Muscle layer of duodenum (tissue), 2 donors: Measurements from ENCODE around the gene SLC36A2.
"Not testable (repeated sequence)": the region's sequence is repeated elsewhere in the genome, so short reads cannot be mapped to it uniquely, and the experiment has no call there.

Experiments used
- H3K27ac ChIP-seq: one replicate; pipeline ENCODE4 v1.7.0; 2013; ENCODE audit warnings: mild to moderate bottlenecking, low read length
- H3K27me3 ChIP-seq: one replicate; pipeline ENCODE4 v1.7.0; 2013; ENCODE audit warnings: low read depth, mild to moderate bottlenecking, control low read depth, low read length
- H3K36me3 ChIP-seq, 2 donors: one replicate each; pipeline ENCODE4 v1.7.0; 2013; ENCODE audit warnings: low read length in 2 of 2, control low read depth in 1 of 2, mild to moderate bottlenecking in 1 of 2; ENCODE audit not compliant: insufficient read depth in 2 of 2, control insufficient read depth in 1 of 2
- H3K4me1 ChIP-seq, 2 donors: one replicate each; pipeline ENCODE4 v1.7.0; 2013; ENCODE audit warnings: low read length in 2 of 2, mild to moderate bottlenecking in 2 of 2, control low read depth in 1 of 2, moderate library complexity in 1 of 2; ENCODE audit not compliant: insufficient read depth in 2 of 2, control insufficient read depth in 1 of 2
- H3K4me3 ChIP-seq, 2 donors: one replicate each; pipeline ENCODE4 v1.7.0; 2013; ENCODE audit warnings: low read length in 2 of 2, low read depth in 1 of 2, mild to moderate bottlenecking in 1 of 2
- H3K9me3 ChIP-seq, 2 donors: one replicate each; pipeline ENCODE4 v1.7.0; 2013; ENCODE audit warnings: low read length in 2 of 2, control low read depth in 1 of 2, mild to moderate bottlenecking in 1 of 2; ENCODE audit not compliant: control insufficient read depth in 1 of 2
- donor health status: healthy.

The SLC36A2 gene

GRCh38 chr5:151347369-151347768, at the start of gene SLC36A2:
Gene SLC36A2 (minus strand): TSS chr5:151347559. CDS start chr5:151347460, 99 bp downstream.
- no peaks in the 10 kb centered on the region for H3K4me1 ChIP-seq
- H3K27me3 ChIP-seq, result no peaks in the 10 kb centered on the region
- no peak within 1 kb of the TSS for H3K4me3 ChIP-seq
- H3K9me3 ChIP-seq, result no peaks in the 10 kb centered on the region
- H3K36me3 ChIP-seq, result no peaks in the 10 kb centered on the region
- no peak within 1 kb of the TSS for H3K27ac ChIP-seq

GRCh38 chr5:151388960-151389359, 41.6 kb upstream of the SLC36A2 start:
- no peaks in the 10 kb centered on the region for H3K9me3 ChIP-seq
- no peaks in the 10 kb centered on the region for H3K27me3 ChIP-seq
- H3K36me3 ChIP-seq, result no peaks in the 10 kb centered on the region
- no peak overlapping the region for H3K27ac ChIP-seq
- H3K4me1 ChIP-seq, result no peaks in the 10 kb centered on the region
- no peak overlapping the region for H3K4me3 ChIP-seq

- Histone ChIP-seq H3K27ac (no peak overlapping the region), H3K27me3 (no peaks in the 10 kb centered on the region), H3K9me3 (no peaks in the 10 kb centered on the region), H3K36me3 (no peaks in the 10 kb centered on the region), H3K4me1 (no peaks in the 10 kb centered on the region), H3K4me3 (no peak overlapping the region)
Measured at GRCh38 chr5:151384106-151384505, 36.7 kb upstream of the SLC36A2 start.

- H3K27ac ChIP-seq, result no peak overlapping the region
- no peaks in the 10 kb centered on the region for H3K36me3 ChIP-seq
- H3K4me3 ChIP-seq, result no peak overlapping the region
- H3K27me3 ChIP-seq, result no peaks in the 10 kb centered on the region
- no peaks in the 10 kb centered on the region for H3K4me1 ChIP-seq
- H3K9me3 ChIP-seq, result no peaks in the 10 kb centered on the region
Measured at GRCh38 chr5:151383011-151383410, 35.7 kb upstream of the SLC36A2 start.

DNA sequence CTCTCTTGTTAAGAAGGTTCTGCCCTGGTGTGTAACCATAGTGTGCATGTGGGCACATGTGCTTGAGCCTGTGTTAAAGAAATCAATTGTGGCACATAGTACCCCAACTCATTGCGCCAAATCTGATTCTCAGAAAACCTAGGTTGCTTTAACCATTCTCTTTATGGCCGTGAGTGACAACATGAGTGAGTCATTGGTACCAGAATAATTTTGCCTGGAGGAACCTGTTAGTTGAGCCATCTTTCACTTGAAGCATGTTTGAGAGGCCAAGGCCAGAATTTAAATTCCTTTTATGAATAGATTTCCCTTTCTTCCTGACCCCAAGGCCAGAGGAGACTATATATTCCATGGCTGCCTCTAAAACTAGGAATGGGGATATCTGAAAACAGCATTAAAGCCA, 35.2 kb upstream of the SLC36A2 start:
- Histone ChIP-seq H3K4me1 (no peaks in the 10 kb centered on the region), H3K9me3 (no peaks in the 10 kb centered on the region), H3K27ac (no peak overlapping the region), H3K4me3 (no peak overlapping the region), H3K36me3 (no peaks in the 10 kb centered on the region), H3K27me3 (no peaks in the 10 kb centered on the region)

GRCh38 chr5:151381899-151382298, 34.5 kb upstream of the SLC36A2 start:
- Histone ChIP-seq H3K36me3 (no peaks in the 10 kb centered on the region), H3K27ac (no peak overlapping the region), H3K4me1 (no peaks in the 10 kb centered on the region), H3K4me3 (no peak overlapping the region), H3K9me3 (no peaks in the 10 kb centered on the region), H3K27me3 (no peaks in the 10 kb centered on the region)

DNA sequence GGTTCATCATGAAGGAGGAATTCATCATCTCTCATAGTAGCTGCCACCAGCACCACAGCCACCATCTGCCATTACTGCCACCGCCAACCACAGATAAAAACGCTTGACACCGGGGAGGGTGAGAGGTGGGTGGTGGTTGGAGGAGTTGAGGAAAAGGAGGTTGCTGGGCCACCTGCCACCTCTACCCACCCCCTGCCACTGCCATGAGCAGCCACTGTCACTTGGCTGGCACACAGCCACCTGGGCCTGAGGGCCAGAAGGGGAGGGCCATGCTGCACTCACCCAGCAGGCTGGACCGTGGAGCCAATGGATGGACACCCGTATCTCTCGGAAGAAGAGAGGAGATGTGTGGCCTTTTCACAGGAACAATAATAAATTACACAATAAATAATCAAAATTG, 31.3 kb upstream of the SLC36A2 start:
- no peaks in the 10 kb centered on the region for H3K4me1 ChIP-seq
- H3K27ac ChIP-seq, result no peak overlapping the region
- no peaks in the 10 kb centered on the region for H3K27me3 ChIP-seq
- no peaks in the 10 kb centered on the region for H3K9me3 ChIP-seq
- H3K36me3 ChIP-seq, result no peaks in the 10 kb centered on the region
- no peak overlapping the region for H3K4me3 ChIP-seq

DNA sequence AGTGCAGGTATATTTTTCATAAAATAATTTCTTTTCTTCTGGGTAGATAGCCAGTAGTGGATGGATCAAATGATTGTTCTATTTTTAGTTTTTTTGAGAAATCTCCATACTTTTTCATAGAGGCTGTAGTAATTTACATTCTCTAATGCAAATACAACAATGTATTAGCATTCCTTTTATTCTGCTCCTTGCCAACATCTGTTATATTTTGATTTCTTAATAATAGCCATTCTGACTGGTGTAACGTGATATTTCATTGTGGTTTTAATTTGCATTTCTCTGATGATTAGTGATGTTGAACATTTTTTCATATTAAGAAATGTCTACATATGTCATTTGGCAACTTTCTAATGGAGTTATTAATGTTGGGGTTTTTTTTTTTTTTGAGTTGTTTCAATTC, 27.2 kb upstream of the SLC36A2 start:
- Histone ChIP-seq H3K36me3 (no peaks in the 10 kb centered on the region), H3K27me3 (no peaks in the 10 kb centered on the region), H3K27ac (no peak overlapping the region), H3K4me1 (no peaks in the 10 kb centered on the region), H3K4me3 (no peak overlapping the region), H3K9me3 (no peaks in the 10 kb centered on the region)

GRCh38 chr5:151367038-151367437, 19.7 kb upstream of the SLC36A2 start:
- not testable (repeated sequence) for H3K27ac ChIP-seq, H3K27me3 ChIP-seq, H3K36me3 ChIP-seq, H3K4me3 ChIP-seq, H3K4me1 ChIP-seq
- H3K9me3 ChIP-seq, result peaks cover 6 to 35% of the 10 kb centered on the region in 2 donors

DNA sequence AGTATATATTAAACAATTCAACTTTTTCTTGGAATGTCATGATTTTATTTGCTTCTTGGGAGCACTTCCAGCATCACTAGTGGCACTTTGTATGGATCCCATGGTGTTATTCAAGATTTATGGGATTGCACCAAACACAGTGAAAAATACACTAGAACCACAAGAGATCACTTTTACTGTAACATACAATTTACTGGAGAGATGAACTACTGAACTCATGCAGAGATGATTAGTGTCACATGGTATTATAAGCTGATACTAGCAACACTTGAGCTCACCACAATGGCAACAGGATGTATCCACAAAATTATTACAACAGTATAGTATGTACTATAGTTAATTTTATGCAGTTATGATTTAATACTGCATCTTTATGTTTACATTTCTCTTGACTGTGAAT, 16.3 kb upstream of the SLC36A2 start:
- no peaks in the 10 kb centered on the region for H3K4me1 ChIP-seq
- H3K27me3 ChIP-seq, result no peaks in the 10 kb centered on the region
- H3K9me3 ChIP-seq, result peaks cover 6 to 35% of the 10 kb centered on the region in 2 donors

DNA sequence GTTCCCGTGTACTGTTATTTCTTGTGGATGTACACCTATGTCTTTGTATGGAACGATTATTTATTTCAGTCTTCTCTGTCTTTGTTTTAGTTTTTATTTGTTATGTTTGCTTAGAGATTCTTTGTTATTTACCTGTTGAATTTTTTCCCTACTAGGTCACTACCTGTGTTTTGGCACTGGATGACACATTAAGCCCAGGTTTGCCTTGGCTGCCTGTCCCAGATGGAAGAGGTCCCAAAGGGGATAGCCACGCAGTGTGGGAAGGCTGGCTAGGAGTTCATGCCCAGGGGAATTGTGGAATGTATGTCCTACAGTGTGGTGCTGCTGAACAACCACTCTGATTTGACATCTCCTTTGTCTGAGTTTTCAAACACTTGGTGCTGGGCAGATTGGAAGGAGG, 15.6 kb upstream of the SLC36A2 start:
- Histone ChIP-seq H3K4me3 (no peak overlapping the region), H3K36me3 (no peaks in the 10 kb centered on the region), H3K27ac (no peak overlapping the region), H3K4me1 (no peaks in the 10 kb centered on the region), H3K9me3 (peaks cover 0 to 28% of the 10 kb centered on the region in 2 donors), H3K27me3 (no peaks in the 10 kb centered on the region)

More for the DNA sequence above, 16.3 kb upstream of the SLC36A2 start:
- no peaks in the 10 kb centered on the region for H3K36me3 ChIP-seq
- no peak overlapping the region for H3K27ac ChIP-seq
- H3K4me3 ChIP-seq, result no peak overlapping the region

DNA sequence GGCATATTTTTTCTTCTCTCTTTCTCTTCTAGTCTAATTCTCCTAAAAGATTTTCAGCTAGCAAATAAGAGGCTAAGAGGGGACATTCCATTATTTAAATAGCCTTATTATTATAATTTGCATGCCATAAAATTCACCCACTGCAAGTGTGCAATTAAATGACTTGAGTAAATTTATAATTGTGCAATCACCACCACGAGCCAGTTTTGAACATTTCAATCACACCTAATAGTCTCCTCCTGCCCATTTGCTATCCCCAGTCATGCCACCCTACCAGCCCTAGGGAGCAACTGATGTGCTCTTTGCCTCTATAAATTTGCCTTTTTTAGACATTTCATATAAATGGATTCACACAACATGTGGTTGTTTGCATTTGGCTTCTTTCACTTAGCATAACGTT, 12.0 kb upstream of the SLC36A2 start:
- H3K4me1 ChIP-seq, result no peaks in the 10 kb centered on the region
- no peaks in the 10 kb centered on the region for H3K27me3 ChIP-seq
- H3K4me3 ChIP-seq, result no peak overlapping the region
- no peak overlapping the region for H3K27ac ChIP-seq
- no peaks in the 10 kb centered on the region for H3K36me3 ChIP-seq
- peaks cover 0 to 10% of the 10 kb centered on the region in 2 donors for H3K9me3 ChIP-seq
